HL-60 (cell line): ENCODE measurements around the gene GPR68.

Experiments used
- CTCF ChIP-seq: IDR thresholded peaks from one replicate; pipeline ENCODE4 v1.5.1; 2011; ENCODE audit warnings: low read length, control low read depth, inconsistent platforms; ENCODE audit not compliant: insufficient read depth
- GABPA ChIP-seq: IDR thresholded peaks from 2 replicates; pipeline ENCODE4 v1.6.1; 2012; ENCODE audit warnings: low read depth
- POLR2AphosphoS5 ChIP-seq: IDR thresholded peaks from 2 replicates; pipeline ENCODE4 v1.6.1; 2012; ENCODE audit warnings: low read depth
- REST ChIP-seq: IDR thresholded peaks from 2 replicates; pipeline ENCODE4 v1.6.1; 2012; ENCODE audit warnings: low read depth; ENCODE audit not compliant: insufficient replicate concordance

GRCh38 chr14:91232052-91232451, 12.5 kb downstream of the GPR68 start:
- TF ChIP-seq CTCF, result no peak
- TF ChIP-seq REST, result no peak
- peak; percentile 68 for TF ChIP-seq POLR2AphosphoS5
- TF ChIP-seq GABPA, result no peak
